ENCODE measurements around the gene KCNG2. TPM values are rescaled to one million over a fixed set of nuclear protein-coding genes. Genes with fewer than 3 reads are reported as not detected.

Gene KCNG2
- total and polyA plus RNA-seq, 2 of the 4 experiments (the other 2 are of a cell fraction) = not detected

DNA sequence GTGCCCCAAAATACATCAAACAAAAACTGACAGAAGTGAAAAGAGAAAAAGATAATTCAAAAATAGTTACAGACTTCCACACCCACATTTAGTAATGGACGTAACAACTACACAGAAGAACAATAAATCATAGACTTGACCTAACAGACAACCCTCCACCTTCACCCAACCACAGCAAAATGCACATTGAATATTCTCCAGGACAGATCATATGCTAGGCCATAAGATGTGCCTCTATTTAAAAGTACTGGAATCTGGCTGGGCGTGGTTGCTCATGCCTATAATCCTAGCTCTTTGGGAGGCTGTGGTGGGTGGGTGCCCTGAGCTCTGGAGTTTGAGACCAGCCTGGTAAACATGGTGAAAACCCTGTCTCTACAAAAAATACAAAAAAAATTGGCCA is 133.7 kb downstream of the KCNG2 start:
- Histone ChIP-seq H2AK9ac (replicated peaks; ENCODE audit: low read depth, low read length, poor library complexity) (no peak overlapping the region), H3K4ac (ENCODE audit: low read depth, low read length) (no peak overlapping the region), H3K4me1 (ENCODE audit: control insufficient read depth, insufficient read depth, low read length) (no peaks in the 10 kb centered on the region), H3K36me3 (ENCODE audit: control insufficient read depth, insufficient read depth, low read length) (peaks cover 32% of the 10 kb centered on the region), H3K4me2 (ENCODE audit: low read depth, low read length) (no peak overlapping the region), H3K4me3 (ENCODE audit: insufficient read depth, low read depth, low read length) (no peak overlapping the region), H2BK20ac (ENCODE audit: low read depth, low read length) (no peak overlapping the region), H2AFZ (replicated peaks; ENCODE audit: low read length, poor library complexity) (no peak overlapping the region), H4K8ac (ENCODE audit: low read depth in 2 of 2, low read length in 2 of 2) (no peak overlapping the region), H3K9me1 (ENCODE audit: insufficient read depth, low read length) (peaks cover 6% of the 10 kb centered on the region), H3K27me3 (ENCODE audit: control insufficient read depth, insufficient read depth, low read length) (no peaks in the 10 kb centered on the region), H4K91ac (ENCODE audit: insufficient read depth, low read depth, low read length) (no peak overlapping the region), H3K14ac (replicated peaks; ENCODE audit: low read depth, low read length) (no peak overlapping the region), H2BK120ac (ENCODE audit: low read depth, low read length) (no peak overlapping the region), H2AK5ac (ENCODE audit: low read depth, low read length) (no peak overlapping the region), H2BK5ac (ENCODE audit: low read depth, low read length, poor library complexity, severe bottlenecking) (no peak overlapping the region), H3K27ac (ENCODE audit: insufficient read depth, low read length) (no peak overlapping the region), H3K79me1 (ENCODE audit: low read depth in 1 of 2, low read length in 2 of 2) (peaks cover 28 to 56% of the 10 kb centered on the region in 2 experiments), H3K9ac (ENCODE audit: low read depth, low read length) (no peak overlapping the region), H3K23ac (ENCODE audit: low read depth, low read length) (no peak overlapping the region), H2BK15ac (ENCODE audit: low read depth, low read length) (no peak overlapping the region), H4K5ac (ENCODE audit: low read depth, low read length) (no peak overlapping the region), H3K9me3 (ENCODE audit: control insufficient read depth, insufficient read depth, low read length) (peaks cover 24% of the 10 kb centered on the region), H3K18ac (ENCODE audit: low read depth, low read length) (no peak overlapping the region), H4K20me1 (ENCODE audit: insufficient read depth, low read length) (peaks cover 14% of the 10 kb centered on the region), H3K56ac (ENCODE audit: extremely low read depth, insufficient read depth, low read length) (no peak overlapping the region)
- POLR2A ChIA-PET (ENCODE audit: unreplicated experiment) = no interaction called here
- DNase-seq (no peak), ATAC-seq (ENCODE audit: low read depth) (no peak)
- WGBS, 2 experiments (ENCODE audit: extremely low coverage in 2 of 2, insufficient read length in 1 of 2) = no CpG with 5 or more reads among the region's 2 CpGs
- intact Hi-C loops (cut with micrococcal nuclease) = no loop called here
- in situ Hi-C loops (cut with MboI; ENCODE audit: low sequenced_read_pairs) = no loop called here
- BruUV-seq (replicated peaks) = no TSS peak
- CTCF ChIA-PET = no interaction called here
- dilution Hi-C loops (cut with HindIII; ENCODE audit: low sequenced_read_pairs, unreplicated experiment) = no loop called here
- TF ChIP-seq RAD21 (IDR thresholded peaks at IDR 0.05; ENCODE audit: low read length) (no peak), FOS (IDR thresholded peaks at IDR 0.05; ENCODE audit: low read depth, low read length) (no peak), MAZ (IDR thresholded peaks at IDR 0.05; ENCODE audit: borderline replicate concordance, low read depth, low read length) (no peak), RFX5 (IDR thresholded peaks at IDR 0.05; ENCODE audit: low read depth, low read length) (no peak), BHLHE40 (IDR thresholded peaks at IDR 0.05; ENCODE audit: low read depth, low read length) (no peak), POLR2A (IDR thresholded peaks at IDR 0.05; ENCODE audit: low read depth, low read length) (no peak), RCOR1 (IDR thresholded peaks at IDR 0.05; ENCODE audit: insufficient replicate concordance, low read length) (no peak), MAFK (IDR thresholded peaks at IDR 0.05; ENCODE audit: low read depth, low read length) (no peak), CHD1 (IDR thresholded peaks at IDR 0.05; ENCODE audit: low read depth, low read length) (no peak), MXI1 (IDR thresholded peaks at IDR 0.05; ENCODE audit: borderline replicate concordance, low read depth, low read length) (no peak)
- TF ChIP-seq, protein P1, sequence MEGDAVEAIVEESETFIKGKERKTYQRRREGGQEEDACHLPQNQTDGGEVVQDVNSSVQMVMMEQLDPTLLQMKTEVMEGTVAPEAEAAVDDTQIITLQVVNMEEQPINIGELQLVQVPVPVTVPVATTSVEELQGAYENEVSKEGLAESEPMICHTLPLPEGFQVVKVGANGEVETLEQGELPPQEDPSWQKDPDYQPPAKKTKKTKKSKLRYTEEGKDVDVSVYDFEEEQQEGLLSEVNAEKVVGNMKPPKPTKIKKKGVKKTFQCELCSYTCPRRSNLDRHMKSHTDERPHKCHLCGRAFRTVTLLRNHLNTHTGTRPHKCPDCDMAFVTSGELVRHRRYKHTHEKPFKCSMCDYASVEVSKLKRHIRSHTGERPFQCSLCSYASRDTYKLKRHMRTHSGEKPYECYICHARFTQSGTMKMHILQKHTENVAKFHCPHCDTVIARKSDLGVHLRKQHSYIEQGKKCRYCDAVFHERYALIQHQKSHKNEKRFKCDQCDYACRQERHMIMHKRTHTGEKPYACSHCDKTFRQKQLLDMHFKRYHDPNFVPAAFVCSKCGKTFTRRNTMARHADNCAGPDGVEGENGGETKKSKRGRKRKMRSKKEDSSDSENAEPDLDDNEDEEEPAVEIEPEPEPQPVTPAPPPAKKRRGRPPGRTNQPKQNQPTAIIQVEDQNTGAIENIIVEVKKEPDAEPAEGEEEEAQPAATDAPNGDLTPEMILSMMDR (conservative IDR thresholded peaks at IDR 0.05; ENCODE audit: low read depth, low read length) = no peak

Measured in IMR-90 (cell line).